Tibial artery (tissue), 4 donors: Measurements from ENCODE around the gene MUL1.

Experiments used
- DNase-seq, 2 donors: peaks; one replicate each; pipeline ENCODE4 v3.0.0-alpha.2; 2019
- H3K27ac ChIP-seq, 2 donors: fragments of 200-600 bp; sonication (generic) in 1 of 2; 1 replicate in 1 of 2; 2 replicates in 1 of 2; pipeline ENCODE4 v1.5.1; 2018 to 2019; ENCODE audit warnings: mild to moderate bottlenecking in 1 of 2
- H3K27me3 ChIP-seq, 2 donors: fragments of 200-600 bp; sonication (generic) in 1 of 2; one replicate each; pipeline versions ENCODE4 v1.5.1 to v1.6.0; 2016 to 2019
- H3K36me3 ChIP-seq, 3 donors: fragments of 200-600 bp; sonication (generic) in 2 of 3; one replicate each; pipeline ENCODE4 v1.5.1; 2016 to 2019; ENCODE audit warnings: mild to moderate bottlenecking in 2 of 3
- H3K4me1 ChIP-seq, 4 donors: fragments of 200-600 bp; sonication (generic) in 2 of 4; 1 replicate in 3 of 4; 2 replicates in 1 of 4; pipeline ENCODE4 v1.5.1; 2016 to 2019
- H3K4me3 ChIP-seq, 2 donors: fragments of 200-600 bp; sonication (generic) in 1 of 2; 1 replicate in 1 of 2; 2 replicates in 1 of 2; pipeline ENCODE4 v1.5.1; 2018 to 2019; ENCODE audit warnings: mild to moderate bottlenecking in 2 of 2
- H3K9me3 ChIP-seq, 3 donors: fragments of 200-600 bp; sonication (generic) in 1 of 3; one replicate each; pipeline ENCODE4 v1.5.1; 2016 to 2019
- intact Hi-C: fragments of 100-400 bp; cut with DNase I; formaldehyde crosslinking; loops from one replicate; pipeline ENCODE4 v1.15.0; 2023; ENCODE audit warnings: low total_unique reads
- TF ChIP-seq, protein P1 (sequence below), 2 experiments: fragments of 200-600 bp in 1 of 2; fragments of 450-650 bp in 1 of 2; IDR thresholded peaks; one replicate each; pipeline ENCODE4 v1.5.1; 2017 to 2019; ENCODE audit warnings: antibody characterized with exemption in 2 of 2, mild to moderate bottlenecking in 1 of 2, moderate library complexity in 1 of 2

MUL1 gene, protein sequence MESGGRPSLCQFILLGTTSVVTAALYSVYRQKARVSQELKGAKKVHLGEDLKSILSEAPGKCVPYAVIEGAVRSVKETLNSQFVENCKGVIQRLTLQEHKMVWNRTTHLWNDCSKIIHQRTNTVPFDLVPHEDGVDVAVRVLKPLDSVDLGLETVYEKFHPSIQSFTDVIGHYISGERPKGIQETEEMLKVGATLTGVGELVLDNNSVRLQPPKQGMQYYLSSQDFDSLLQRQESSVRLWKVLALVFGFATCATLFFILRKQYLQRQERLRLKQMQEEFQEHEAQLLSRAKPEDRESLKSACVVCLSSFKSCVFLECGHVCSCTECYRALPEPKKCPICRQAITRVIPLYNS

DNA sequence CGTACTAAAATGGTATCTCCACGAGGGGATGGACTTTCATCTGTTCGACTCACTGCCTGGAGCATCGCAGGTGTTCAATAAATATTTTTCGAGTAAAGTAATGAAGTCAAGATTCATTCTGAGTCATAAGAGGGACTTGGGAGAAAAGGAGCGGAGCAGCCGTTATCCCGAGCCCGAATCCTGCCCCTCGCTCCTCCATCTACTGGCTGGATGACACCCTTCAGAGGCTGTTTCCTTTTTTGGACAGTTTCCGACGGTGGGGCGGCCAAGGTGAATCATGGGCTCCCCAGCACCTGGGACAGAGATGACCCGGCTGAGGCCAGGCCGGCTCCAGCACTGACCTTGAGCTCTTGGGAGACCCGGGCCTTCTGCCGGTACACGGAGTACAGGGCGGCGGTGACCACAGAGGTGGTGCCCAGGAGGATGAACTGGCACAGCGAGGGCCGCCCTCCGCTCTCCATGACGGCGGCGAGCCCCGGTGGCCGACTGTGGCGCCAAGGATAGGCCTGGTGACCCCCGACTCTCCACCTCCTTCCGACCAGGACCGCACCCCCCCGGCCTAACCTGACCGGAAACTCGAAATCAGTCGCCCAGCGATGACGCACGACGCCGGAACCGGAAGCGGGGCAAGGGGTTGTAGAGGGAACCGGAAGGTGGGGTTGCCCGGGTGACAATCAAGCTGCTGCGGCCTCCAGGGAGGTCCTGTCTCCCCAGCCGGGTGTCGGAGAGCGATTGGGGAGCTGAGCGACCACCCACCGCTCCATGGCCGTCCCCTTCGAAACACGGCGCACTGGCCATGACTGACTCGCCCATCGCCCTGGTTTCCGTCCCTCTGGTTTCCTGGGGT, at the start of gene MUL1:
MUL1 (minus strand) TSS at position 588 of the 847 bp plus-strand sequence; CDS start at position 461, 127 bp downstream.
- TF ChIP-seq, protein P1, sequence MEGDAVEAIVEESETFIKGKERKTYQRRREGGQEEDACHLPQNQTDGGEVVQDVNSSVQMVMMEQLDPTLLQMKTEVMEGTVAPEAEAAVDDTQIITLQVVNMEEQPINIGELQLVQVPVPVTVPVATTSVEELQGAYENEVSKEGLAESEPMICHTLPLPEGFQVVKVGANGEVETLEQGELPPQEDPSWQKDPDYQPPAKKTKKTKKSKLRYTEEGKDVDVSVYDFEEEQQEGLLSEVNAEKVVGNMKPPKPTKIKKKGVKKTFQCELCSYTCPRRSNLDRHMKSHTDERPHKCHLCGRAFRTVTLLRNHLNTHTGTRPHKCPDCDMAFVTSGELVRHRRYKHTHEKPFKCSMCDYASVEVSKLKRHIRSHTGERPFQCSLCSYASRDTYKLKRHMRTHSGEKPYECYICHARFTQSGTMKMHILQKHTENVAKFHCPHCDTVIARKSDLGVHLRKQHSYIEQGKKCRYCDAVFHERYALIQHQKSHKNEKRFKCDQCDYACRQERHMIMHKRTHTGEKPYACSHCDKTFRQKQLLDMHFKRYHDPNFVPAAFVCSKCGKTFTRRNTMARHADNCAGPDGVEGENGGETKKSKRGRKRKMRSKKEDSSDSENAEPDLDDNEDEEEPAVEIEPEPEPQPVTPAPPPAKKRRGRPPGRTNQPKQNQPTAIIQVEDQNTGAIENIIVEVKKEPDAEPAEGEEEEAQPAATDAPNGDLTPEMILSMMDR (IDR thresholded peaks at IDR 0.05), result no peak
- Histone ChIP-seq H3K36me3 (peaks cover 2 to 16% (median 13%) of the 10 kb centered on the region in 3 donors), H3K9me3 (no peaks in the 10 kb centered on the region), H3K27me3 (peaks cover 0 to 16% of the 10 kb centered on the region in 2 donors), H3K27ac (peak within 1 kb of the TSS; percentile 78 to 82), H3K4me3 (peak within 1 kb of the TSS; percentile 78 to 85), H3K4me1 (peaks cover 0 to 36% (median 20%) of the 10 kb centered on the region in 4 donors)
- peak; percentile 94 to 95 for DNase-seq
- intact Hi-C loops, result no loop called here

DNA sequence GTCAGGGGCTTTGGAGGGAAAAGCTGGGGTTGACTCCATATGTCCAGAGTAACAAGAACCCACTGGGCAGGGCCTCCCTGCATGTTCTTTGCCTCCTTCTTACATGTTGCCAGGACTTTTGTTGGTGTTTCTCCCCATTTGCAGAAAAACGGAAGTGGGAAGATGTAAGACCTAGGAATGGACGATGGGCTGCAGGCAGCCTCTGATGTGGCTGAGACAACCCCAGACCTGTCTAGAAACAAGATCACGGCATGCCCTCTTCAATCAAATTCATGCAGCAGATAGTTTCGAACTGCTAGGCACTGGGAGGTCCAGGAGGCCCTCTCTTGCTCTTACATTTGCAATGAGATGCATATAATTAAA, 47.8 kb upstream of the MUL1 start:
- no peaks in the 10 kb centered on the region for H3K9me3 ChIP-seq
- no peak overlapping the region for H3K4me3 ChIP-seq
- H3K4me1 ChIP-seq, result peaks cover 0 to 26% (median 9%) of the 10 kb centered on the region in 4 donors
- peaks cover 0 to 76% of the 10 kb centered on the region in 2 donors for H3K27me3 ChIP-seq
- intact Hi-C loops, result no loop called here
- H3K36me3 ChIP-seq, result no peaks in the 10 kb centered on the region
- TF ChIP-seq, protein P1 (IDR thresholded peaks at IDR 0.05), result no peak
- DNase-seq, result no peak
- no peak overlapping the region for H3K27ac ChIP-seq

DNA sequence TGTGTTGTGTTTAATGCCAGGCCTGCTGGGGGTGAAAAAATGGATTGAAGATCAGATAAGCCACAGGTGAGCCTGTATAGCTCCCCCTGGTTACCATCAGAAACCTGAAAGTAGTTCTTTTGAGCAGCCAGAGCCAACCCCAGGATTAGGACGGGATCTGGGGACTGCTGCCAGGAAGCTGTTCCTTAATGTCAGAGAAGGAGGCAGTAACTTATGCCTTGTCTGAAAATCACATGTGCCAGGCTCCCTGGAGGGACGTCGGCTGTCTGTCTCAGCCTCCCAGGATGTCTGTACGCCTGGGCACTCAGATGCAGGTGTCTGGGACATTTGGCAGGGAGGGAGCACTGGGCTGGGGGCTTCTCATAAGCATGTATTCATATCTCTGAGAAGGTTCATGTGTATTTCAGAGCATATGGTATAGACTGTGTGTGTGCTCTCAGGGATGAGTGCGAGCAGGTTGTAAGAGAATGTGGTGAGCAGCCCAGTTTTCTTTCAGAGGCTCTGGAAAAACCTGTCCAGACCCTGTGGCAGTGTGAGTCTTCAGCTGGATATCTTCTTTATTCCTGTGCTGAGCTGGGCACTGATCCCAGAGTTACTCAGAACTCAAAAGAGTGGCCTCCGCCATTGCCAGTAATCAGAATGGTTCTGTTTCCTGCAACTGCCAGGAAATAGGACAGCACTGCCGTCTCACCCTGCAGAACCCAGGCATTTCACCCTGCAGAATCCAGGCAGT, 47.2 kb upstream of the MUL1 start:
- Histone ChIP-seq H3K27ac (no peak overlapping the region), H3K4me1 (peaks cover 0 to 26% (median 9%) of the 10 kb centered on the region in 4 donors), H3K36me3 (no peaks in the 10 kb centered on the region), H3K4me3 (no peak overlapping the region), H3K9me3 (no peaks in the 10 kb centered on the region), H3K27me3 (peaks cover 0 to 72% of the 10 kb centered on the region in 2 donors)
- intact Hi-C loops, result no loop called here
- TF ChIP-seq, protein P1 (IDR thresholded peaks at IDR 0.05), result no peak
- no peak for DNase-seq

DNA sequence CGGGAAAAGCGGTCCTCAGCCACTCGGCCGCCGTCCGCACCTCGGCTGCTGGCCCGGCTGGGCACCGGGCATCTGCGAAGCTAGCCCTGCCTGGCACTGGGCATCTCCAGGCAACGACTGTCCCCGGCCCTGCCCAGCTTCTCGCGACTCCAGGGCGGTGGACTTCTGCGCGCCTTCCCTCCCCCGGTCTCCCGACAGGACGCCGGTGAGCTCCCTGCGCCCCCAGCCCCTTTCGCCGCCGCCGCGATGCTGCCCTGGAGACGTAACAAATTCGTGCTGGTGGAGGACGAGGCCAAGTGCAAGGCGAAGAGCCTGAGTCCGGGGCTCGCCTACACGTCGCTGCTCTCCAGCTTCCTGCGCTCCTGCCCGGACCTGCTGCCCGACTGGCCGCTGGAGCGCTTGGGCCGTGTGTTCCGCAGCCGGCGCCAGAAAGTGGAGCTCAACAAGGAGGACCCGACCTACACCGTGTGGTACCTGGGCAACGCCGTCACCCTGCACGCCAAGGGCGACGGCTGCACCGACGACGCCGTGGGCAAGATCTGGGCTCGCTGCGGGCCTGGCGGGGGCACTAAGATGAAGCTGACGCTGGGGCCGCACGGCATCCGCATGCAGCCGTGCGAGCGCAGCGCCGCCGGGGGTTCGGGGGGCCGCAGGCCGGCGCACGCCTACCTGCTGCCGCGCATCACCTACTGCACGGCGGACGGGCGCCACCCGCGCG, 44.9 kb upstream of the MUL1 start:
- DNase-seq, result no peak
- peaks cover 0 to 26% (median 9%) of the 10 kb centered on the region in 4 donors for H3K4me1 ChIP-seq
- H3K9me3 ChIP-seq, result no peaks in the 10 kb centered on the region
- peak overlapping the region; percentile 27 to 43 for H3K4me3 ChIP-seq
- no peak overlapping the region for H3K27ac ChIP-seq
- intact Hi-C loops, result no loop called here
- no peaks in the 10 kb centered on the region for H3K36me3 ChIP-seq
- TF ChIP-seq, protein P1 (IDR thresholded peaks at IDR 0.05), result no peak
- H3K27me3 ChIP-seq, result peaks cover 0 to 66% of the 10 kb centered on the region in 2 donors
